MCF 10A (cell line): Measurements from ENCODE around the gene DCLK1. TPM values are rescaled to one million over a fixed set of nuclear protein-coding genes. Genes with fewer than 3 reads are reported as not detected.

Source experiments
- BruUV-seq: library from RNA; stranded (reverse); fragments of 400-500 nt; replicated peaks from 2 replicates; lab custom pipeline; 2021; lab: Mats Ljungman, UMichigan
- CTCF ChIA-PET: fragments of 300-600 bp; sonication (Branson Sonifier 250); formaldehyde crosslinking; extraction: SDS; loops from one replicate; lab custom pipeline; 2021; ENCODE audit warnings: antibody characterized with exemption, inconsistent platforms; lab: Yijun Ruan, JAX
- POLR2A ChIA-PET: fragments of 300-600, 350-650 bp; sonication (Branson Sonifier 250); formaldehyde crosslinking; extraction: SDS; loops from one replicate; lab custom pipeline; 2020; ENCODE audit warnings: antibody characterized with exemption, inconsistent platforms; lab: Yijun Ruan, JAX
- DNase-seq: peaks from one replicate; pipeline ENCODE4 v3.0.0-alpha.2; 2018; ENCODE audit not compliant: unreplicated experiment
- H3K27ac Mint-ChIP-seq: one replicate; pipeline ENCODE4 v1.8.0; 2022; ENCODE audit warnings: mild to moderate bottlenecking, low read depth, mixed read lengths; ENCODE audit not compliant: unreplicated experiment
- H3K27me3 Mint-ChIP-seq: one replicate; pipeline ENCODE4 v1.8.0; 2022; ENCODE audit warnings: mixed read lengths; ENCODE audit not compliant: insufficient read depth, unreplicated experiment
- H3K36me3 Mint-ChIP-seq: one replicate; pipeline ENCODE4 v1.8.0; 2022; ENCODE audit warnings: mild to moderate bottlenecking, moderate library complexity, mixed read lengths; ENCODE audit not compliant: insufficient read depth, unreplicated experiment
- H3K4me1 Mint-ChIP-seq: one replicate; pipeline ENCODE4 v1.8.0; 2022; ENCODE audit warnings: mixed read lengths; ENCODE audit not compliant: insufficient read depth, unreplicated experiment
- H3K4me3 Mint-ChIP-seq: one replicate; pipeline ENCODE4 v1.8.0; 2022; ENCODE audit warnings: mild to moderate bottlenecking, moderate library complexity, mixed read lengths; ENCODE audit not compliant: unreplicated experiment
- H3K9me3 Mint-ChIP-seq: one replicate; pipeline ENCODE4 v1.8.0; 2022; ENCODE audit warnings: mixed read lengths; ENCODE audit not compliant: unreplicated experiment
- intact Hi-C: fragments of 100-400 bp; cut with micrococcal nuclease; formaldehyde crosslinking; loops from 2 replicates; pipeline ENCODE4 v1.14.1; 2022
- total RNA-seq: library from RNA; stranded (reverse); gene quantifications from 2 replicates; pipeline ENCODE4 v1.2.3, GENCODE V29; 2022
- TF ChIP-seq, protein P1 (sequence below): fragments of 200-600 bp; IDR thresholded peaks from one replicate; pipeline ENCODE4 v1.8.0; 2022; ENCODE audit warnings: antibody characterized with exemption, mild to moderate bottlenecking; ENCODE audit not compliant: unreplicated experiment

Gene DCLK1
- total RNA-seq, 1 experiment from 2014 or later = 0.44 TPM

GRCh38 chr13:35858665-35859064 lies 272.5 kb downstream of the DCLK1 start:
- H3K4me1 Mint-ChIP-seq = peaks cover 12% of the 10 kb centered on the region
- TF ChIP-seq, protein P1, sequence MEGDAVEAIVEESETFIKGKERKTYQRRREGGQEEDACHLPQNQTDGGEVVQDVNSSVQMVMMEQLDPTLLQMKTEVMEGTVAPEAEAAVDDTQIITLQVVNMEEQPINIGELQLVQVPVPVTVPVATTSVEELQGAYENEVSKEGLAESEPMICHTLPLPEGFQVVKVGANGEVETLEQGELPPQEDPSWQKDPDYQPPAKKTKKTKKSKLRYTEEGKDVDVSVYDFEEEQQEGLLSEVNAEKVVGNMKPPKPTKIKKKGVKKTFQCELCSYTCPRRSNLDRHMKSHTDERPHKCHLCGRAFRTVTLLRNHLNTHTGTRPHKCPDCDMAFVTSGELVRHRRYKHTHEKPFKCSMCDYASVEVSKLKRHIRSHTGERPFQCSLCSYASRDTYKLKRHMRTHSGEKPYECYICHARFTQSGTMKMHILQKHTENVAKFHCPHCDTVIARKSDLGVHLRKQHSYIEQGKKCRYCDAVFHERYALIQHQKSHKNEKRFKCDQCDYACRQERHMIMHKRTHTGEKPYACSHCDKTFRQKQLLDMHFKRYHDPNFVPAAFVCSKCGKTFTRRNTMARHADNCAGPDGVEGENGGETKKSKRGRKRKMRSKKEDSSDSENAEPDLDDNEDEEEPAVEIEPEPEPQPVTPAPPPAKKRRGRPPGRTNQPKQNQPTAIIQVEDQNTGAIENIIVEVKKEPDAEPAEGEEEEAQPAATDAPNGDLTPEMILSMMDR = no peak
- DNase-seq = no peak
- peaks cover 15% of the 10 kb centered on the region for H3K9me3 Mint-ChIP-seq
- H3K27ac Mint-ChIP-seq = peak overlapping the region; percentile 49
- intact Hi-C loops = loop anchor here (10.0 kb wide), 1 partner anchor 96 kb away; no protein-coding TSS in a partner anchor
- H3K4me3 Mint-ChIP-seq = no peak overlapping the region
- H3K36me3 Mint-ChIP-seq = no peaks in the 10 kb centered on the region
- no TSS peak for BruUV-seq
- POLR2A ChIA-PET = interaction anchor here (1.1 kb wide), 1 partner anchor 12 kb away, joined by 3 read pairs; no protein-coding TSS in a partner anchor
- no peaks in the 10 kb centered on the region for H3K27me3 Mint-ChIP-seq
- CTCF ChIA-PET = no interaction called here

- intact Hi-C loops = loop anchor here (10.0 kb wide), 1 partner anchor 97 kb away; no protein-coding TSS in a partner anchor
- no peak overlapping the region for H3K27ac Mint-ChIP-seq
- BruUV-seq = no TSS peak
- CTCF ChIA-PET = interaction anchor here (0.8 kb wide), 1 partner anchor 40 kb away, joined by 4 read pairs; no protein-coding TSS in a partner anchor
- peaks cover 12% of the 10 kb centered on the region for H3K4me1 Mint-ChIP-seq
- no peaks in the 10 kb centered on the region for H3K36me3 Mint-ChIP-seq
- TF ChIP-seq, protein P1 = no peak
- no peaks in the 10 kb centered on the region for H3K27me3 Mint-ChIP-seq
- H3K9me3 Mint-ChIP-seq = peaks cover 15% of the 10 kb centered on the region
- H3K4me3 Mint-ChIP-seq = no peak overlapping the region
- no peak for DNase-seq
- POLR2A ChIA-PET = no interaction called here
These were observed 273.4 kb downstream of the DCLK1 start for GRCh38 chr13:35857769-35858168.

DNA sequence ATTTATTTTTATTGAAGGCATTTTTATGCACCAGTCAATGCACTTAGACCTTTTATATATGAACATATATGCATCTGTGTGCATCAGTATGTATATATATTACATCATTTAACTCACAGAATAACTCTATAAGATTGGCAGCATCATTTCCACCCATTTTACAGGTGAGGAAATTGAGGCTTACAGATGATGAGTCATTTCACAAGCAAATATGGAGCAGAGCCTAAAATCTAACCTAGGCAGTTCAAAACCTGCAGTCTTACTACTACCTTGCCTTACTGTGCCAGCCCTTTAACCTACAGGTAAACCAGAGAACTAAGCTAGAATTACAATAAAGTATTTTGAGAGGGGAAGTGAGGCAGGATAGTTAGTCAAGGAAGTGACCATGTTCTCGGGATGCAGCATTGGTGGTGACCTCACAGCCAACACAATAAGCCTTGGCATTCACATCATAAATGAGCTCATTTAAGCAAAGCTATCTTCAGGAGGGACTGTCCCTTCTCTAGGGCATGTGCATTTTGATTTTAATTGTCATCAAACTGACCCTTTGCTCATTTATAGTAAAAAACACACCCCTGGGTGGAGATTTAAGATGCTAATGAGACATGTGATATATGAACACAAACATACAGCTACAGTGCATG lies 274.3 kb downstream of the DCLK1 start:
- intact Hi-C loops = loop anchor here (10.0 kb wide), 1 partner anchor 98 kb away; no protein-coding TSS in a partner anchor
- ChIA-PET POLR2A (interaction anchor here (0.6 to 0.8 kb wide), 2 partner anchors 33 to 38 kb away, joined by 3 to 4 read pairs; no protein-coding TSS in a partner anchor), CTCF (interaction anchor here (0.8 kb wide), 1 partner anchor 41 kb away, joined by 4 read pairs; no protein-coding TSS in a partner anchor)
- H3K4me1 Mint-ChIP-seq = peaks cover 12% of the 10 kb centered on the region
- no peaks in the 10 kb centered on the region for H3K27me3 Mint-ChIP-seq
- TF ChIP-seq, protein P1 = no peak
- DNase-seq = no peak
- H3K36me3 Mint-ChIP-seq = no peaks in the 10 kb centered on the region
- H3K4me3 Mint-ChIP-seq = no peak overlapping the region
- peaks cover 8% of the 10 kb centered on the region for H3K9me3 Mint-ChIP-seq
- H3K27ac Mint-ChIP-seq = no peak overlapping the region
- BruUV-seq = no TSS peak

- H3K27ac Mint-ChIP-seq = no peak overlapping the region
- H3K9me3 Mint-ChIP-seq = peaks cover 7% of the 10 kb centered on the region
- intact Hi-C loops = loop anchor here (10.0 kb wide), 1 partner anchor 99 kb away; no protein-coding TSS in a partner anchor
- no peaks in the 10 kb centered on the region for H3K27me3 Mint-ChIP-seq
- no peaks in the 10 kb centered on the region for H3K36me3 Mint-ChIP-seq
- CTCF ChIA-PET = no interaction called here
- POLR2A ChIA-PET = interaction anchor here (0.8 kb wide), 1 partner anchor 33 kb away, joined by 4 read pairs; no protein-coding TSS in a partner anchor
- BruUV-seq = no TSS peak
- H3K4me1 Mint-ChIP-seq = peaks cover 12% of the 10 kb centered on the region
- TF ChIP-seq, protein P1 = no peak
- H3K4me3 Mint-ChIP-seq = no peak overlapping the region
- no peak for DNase-seq
These were observed 275.1 kb downstream of the DCLK1 start for GRCh38 chr13:35856084-35856483.
